Suprapubic skin (tissue), 4 donors: ENCODE results near the gene NKAIN2. TPM values are rescaled to one million over a fixed set of nuclear protein-coding genes. Genes with fewer than 3 reads are reported as not detected.
"Not testable (repeated sequence)": the region's sequence is repeated elsewhere in the genome, so short reads cannot be mapped to it uniquely, and the experiment has no call there.

ENCODE experiments used
- DNase-seq, 2 donors: peaks; one replicate each; pipeline ENCODE4 v3.0.0-alpha.2; 2019; ENCODE audit warnings: low spot score in 2 of 2
- H3K27ac ChIP-seq: fragments of 200-600 bp; sonication (generic); one replicate; pipeline ENCODE4 v1.5.1; 2019
- H3K27me3 ChIP-seq: fragments of 200-600 bp; sonication (generic); one replicate; pipeline ENCODE4 v1.5.1; 2019
- H3K36me3 ChIP-seq: fragments of 200-600 bp; sonication (generic); one replicate; pipeline ENCODE4 v1.5.1; 2019
- H3K4me1 ChIP-seq: fragments of 200-600 bp; sonication (generic); one replicate; pipeline ENCODE4 v1.5.1; 2019
- H3K4me3 ChIP-seq: fragments of 200-600 bp; sonication (generic); one replicate; pipeline ENCODE4 v1.5.1; 2019; ENCODE audit warnings: mild to moderate bottlenecking
- H3K9me3 ChIP-seq: fragments of 200-600 bp; sonication (generic); one replicate; pipeline ENCODE4 v1.5.1; 2019
- EP300 ChIP-seq: sonication (generic); formaldehyde crosslinking; IDR thresholded peaks from one replicate; pipeline ENCODE4 v1.6.1; 2017; ENCODE audit warnings: antibody characterized with exemption
- POLR2A ChIP-seq, 2 donors: fragments of 450-650 bp; IDR thresholded peaks; one replicate each; pipeline ENCODE4 v1.6.1; 2017; ENCODE audit warnings: antibody characterized with exemption in 2 of 2, mild to moderate bottlenecking in 2 of 2, moderate library complexity in 2 of 2
- POLR2AphosphoS5 ChIP-seq, 3 donors: sonication (generic); formaldehyde crosslinking; IDR thresholded peaks; one replicate each; pipeline ENCODE4 v1.6.1; 2017; ENCODE audit warnings: antibody characterized with exemption in 3 of 3
- WGBS: methylation state at CpG from one replicate; pipeline ENCODE4 v1.1.5; 2018; 5-methylcytosine and 5-hydroxymethylcytosine counted together
- total RNA-seq, 4 donors: library from RNA; depleted of rRNA; stranded (reverse); fragments of >200 nt; gene quantifications; one replicate each; pipeline ENCODE4 v1.1.0, GENCODE V29; 2016
- TF ChIP-seq, protein P1 (sequence below), 2 donors: fragments of 200-600 bp in 1 of 2; fragments of 450-650 bp in 1 of 2; sonication (generic) in 1 of 2; IDR thresholded peaks; one replicate each; pipeline ENCODE4 v1.5.1; 2016 to 2019; ENCODE audit warnings: antibody characterized with exemption in 2 of 2, mild to moderate bottlenecking in 1 of 2, moderate library complexity in 1 of 2

Gene NKAIN2
- total RNA-seq, 4 donors from 2014 or later: 0.40 TPM; not detected in 3

DNA sequence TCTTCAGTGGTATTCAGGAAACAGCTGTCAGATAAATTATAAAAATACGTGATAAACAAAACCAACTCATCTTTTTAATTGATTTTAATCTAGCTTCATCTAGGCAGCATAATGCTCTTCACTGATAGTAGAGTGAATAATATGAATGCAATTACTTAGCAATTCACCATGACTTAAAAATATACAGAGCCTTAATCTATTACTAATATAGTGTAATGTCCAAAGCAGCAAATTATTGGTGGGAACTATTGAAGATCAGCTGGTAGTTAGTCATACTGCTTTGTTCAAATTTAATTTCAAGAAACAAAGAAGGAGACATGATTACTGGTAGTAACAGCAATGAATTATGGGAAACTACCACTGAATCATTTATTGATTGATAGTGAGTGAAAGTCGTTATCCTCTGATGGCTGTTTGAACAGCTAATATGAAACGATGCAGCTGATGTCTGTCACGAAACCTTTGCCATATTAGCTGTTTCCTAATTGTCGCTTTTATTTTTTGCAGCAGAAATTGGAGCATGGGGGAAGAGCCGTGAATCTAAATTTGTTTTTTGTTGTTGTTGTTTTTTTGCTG, 99.2 kb downstream of the NKAIN2 start:
- no peak overlapping the region for H3K27ac ChIP-seq
- no peaks in the 10 kb centered on the region for H3K4me1 ChIP-seq
- no peak overlapping the region for H3K4me3 ChIP-seq
- H3K27me3 ChIP-seq: no peaks in the 10 kb centered on the region
- no peaks in the 10 kb centered on the region for H3K36me3 ChIP-seq
- 83% methylated on average over 6 of the region's 6 CpGs for WGBS
- H3K9me3 ChIP-seq: no peaks in the 10 kb centered on the region
- TF ChIP-seq, protein P1, sequence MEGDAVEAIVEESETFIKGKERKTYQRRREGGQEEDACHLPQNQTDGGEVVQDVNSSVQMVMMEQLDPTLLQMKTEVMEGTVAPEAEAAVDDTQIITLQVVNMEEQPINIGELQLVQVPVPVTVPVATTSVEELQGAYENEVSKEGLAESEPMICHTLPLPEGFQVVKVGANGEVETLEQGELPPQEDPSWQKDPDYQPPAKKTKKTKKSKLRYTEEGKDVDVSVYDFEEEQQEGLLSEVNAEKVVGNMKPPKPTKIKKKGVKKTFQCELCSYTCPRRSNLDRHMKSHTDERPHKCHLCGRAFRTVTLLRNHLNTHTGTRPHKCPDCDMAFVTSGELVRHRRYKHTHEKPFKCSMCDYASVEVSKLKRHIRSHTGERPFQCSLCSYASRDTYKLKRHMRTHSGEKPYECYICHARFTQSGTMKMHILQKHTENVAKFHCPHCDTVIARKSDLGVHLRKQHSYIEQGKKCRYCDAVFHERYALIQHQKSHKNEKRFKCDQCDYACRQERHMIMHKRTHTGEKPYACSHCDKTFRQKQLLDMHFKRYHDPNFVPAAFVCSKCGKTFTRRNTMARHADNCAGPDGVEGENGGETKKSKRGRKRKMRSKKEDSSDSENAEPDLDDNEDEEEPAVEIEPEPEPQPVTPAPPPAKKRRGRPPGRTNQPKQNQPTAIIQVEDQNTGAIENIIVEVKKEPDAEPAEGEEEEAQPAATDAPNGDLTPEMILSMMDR (IDR thresholded peaks at IDR 0.05): no peak
- TF ChIP-seq POLR2AphosphoS5 (IDR thresholded peaks at IDR 0.05): no peak
- TF ChIP-seq POLR2A (IDR thresholded peaks at IDR 0.05): no peak
- no peak for TF ChIP-seq EP300
- DNase-seq: no peak

DNA sequence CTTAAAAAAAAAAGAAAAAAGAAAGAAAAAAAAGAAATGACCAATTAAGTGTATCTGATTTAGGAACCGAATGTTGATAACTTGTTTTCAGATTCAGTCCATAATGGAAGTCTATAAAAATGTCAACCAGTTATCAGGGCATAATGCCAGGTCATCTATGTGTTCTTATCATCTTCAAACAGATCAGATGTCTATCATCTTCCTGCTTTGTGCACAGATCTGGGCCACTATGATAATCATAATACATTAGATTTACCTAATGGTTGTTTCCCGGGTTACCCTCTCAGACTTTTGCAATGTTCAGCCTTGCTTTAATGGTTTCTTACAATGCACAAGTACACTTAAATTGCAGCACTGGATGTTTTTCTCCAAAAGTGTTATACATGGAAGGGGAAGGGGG, 100.6 kb downstream of the NKAIN2 start:
- H3K36me3 ChIP-seq: no peaks in the 10 kb centered on the region
- no peaks in the 10 kb centered on the region for H3K9me3 ChIP-seq
- 80% methylated on average over 2 of the region's 2 CpGs for WGBS
- no peak overlapping the region for H3K4me3 ChIP-seq
- DNase-seq: no peak
- TF ChIP-seq EP300 (no peak), POLR2AphosphoS5 (IDR thresholded peaks at IDR 0.05) (no peak), POLR2A (IDR thresholded peaks at IDR 0.05) (no peak)
- TF ChIP-seq, protein P1 (IDR thresholded peaks at IDR 0.05): no peak
- H3K27me3 ChIP-seq: no peaks in the 10 kb centered on the region
- no peaks in the 10 kb centered on the region for H3K4me1 ChIP-seq
- H3K27ac ChIP-seq: no peak overlapping the region

DNA sequence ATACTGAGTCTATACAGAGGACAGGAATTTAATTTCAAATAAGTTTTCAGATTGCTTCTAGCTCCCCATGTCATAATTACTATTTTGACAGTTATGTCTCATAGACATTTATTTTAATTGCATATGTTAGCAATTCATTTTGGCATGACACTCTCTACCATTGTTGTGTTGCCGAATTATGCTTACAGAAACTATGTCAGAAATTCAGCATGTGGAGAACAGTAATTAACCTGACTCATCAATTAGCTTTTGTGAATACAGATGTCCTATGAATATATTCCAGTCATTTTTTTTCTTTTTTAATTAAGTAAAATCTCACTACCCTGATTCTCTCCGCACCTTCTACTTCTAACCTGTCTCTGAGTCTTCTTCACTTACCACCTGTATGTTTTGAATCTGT, 105.1 kb downstream of the NKAIN2 start:
- Histone ChIP-seq H3K4me1 (no peaks in the 10 kb centered on the region), H3K9me3 (no peaks in the 10 kb centered on the region), H3K4me3 (no peak overlapping the region), H3K27ac (no peak overlapping the region), H3K27me3 (no peaks in the 10 kb centered on the region), H3K36me3 (no peaks in the 10 kb centered on the region)
- WGBS: 64% methylated on average over 2 of the region's 2 CpGs
- TF ChIP-seq POLR2A (IDR thresholded peaks at IDR 0.05) (no peak), POLR2AphosphoS5 (IDR thresholded peaks at IDR 0.05) (no peak), EP300 (no peak)
- TF ChIP-seq, protein P1 (IDR thresholded peaks at IDR 0.05): no peak
- no peak for DNase-seq

DNA sequence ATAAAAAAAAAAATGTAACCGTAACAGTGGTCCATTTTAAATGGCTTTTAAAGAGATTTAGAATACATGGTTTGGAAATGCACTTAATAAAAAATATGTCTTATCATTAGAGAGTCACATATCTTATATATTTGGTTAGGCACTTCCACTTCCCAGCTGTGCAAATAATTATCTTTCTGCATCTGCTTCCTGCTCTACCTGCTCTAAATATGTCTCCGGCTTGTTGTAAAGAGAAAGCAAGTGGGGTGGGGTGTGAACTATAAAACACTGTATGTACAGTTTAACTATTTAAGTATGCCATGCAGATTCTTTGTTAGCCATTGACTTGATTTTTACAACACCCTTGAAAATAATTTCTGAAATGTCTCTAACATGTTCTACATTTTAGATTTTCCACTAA, 106.3 kb downstream of the NKAIN2 start:
- Histone ChIP-seq H3K36me3 (no peaks in the 10 kb centered on the region), H3K4me1 (no peaks in the 10 kb centered on the region), H3K27me3 (no peaks in the 10 kb centered on the region), H3K27ac (no peak overlapping the region), H3K4me3 (no peak overlapping the region), H3K9me3 (no peaks in the 10 kb centered on the region)
- 47% methylated on average over 2 of the region's 2 CpGs for WGBS
- TF ChIP-seq POLR2A (IDR thresholded peaks at IDR 0.05) (no peak), EP300 (no peak)
- TF ChIP-seq, protein P1 (IDR thresholded peaks at IDR 0.05): no peak
- DNase-seq: no peak

DNA sequence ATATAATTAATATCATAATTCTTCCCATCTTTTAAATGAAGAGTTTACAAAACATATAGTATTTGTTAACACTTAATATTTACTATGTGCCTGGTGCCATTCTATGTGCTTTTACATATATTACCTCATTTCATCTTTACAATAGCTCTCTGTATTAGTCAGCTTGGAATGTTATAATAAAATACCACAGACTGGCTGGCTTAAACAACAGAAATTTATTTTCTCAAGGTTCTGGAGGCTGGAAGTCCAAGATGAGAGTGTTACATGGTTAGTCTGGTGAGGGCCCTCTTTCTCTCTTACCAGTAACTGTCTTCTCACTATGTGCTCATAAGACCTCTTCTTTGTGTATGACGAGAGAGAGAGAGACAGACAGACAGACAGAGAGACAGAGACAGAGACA, 110.2 kb downstream of the NKAIN2 start:
- no peak overlapping the region for H3K27ac ChIP-seq
- no peak for DNase-seq
- H3K36me3 ChIP-seq: no peaks in the 10 kb centered on the region
- TF ChIP-seq EP300: no peak
- TF ChIP-seq, protein P1 (IDR thresholded peaks at IDR 0.05): no peak
- TF ChIP-seq POLR2AphosphoS5 (IDR thresholded peaks at IDR 0.05): no peak
- TF ChIP-seq POLR2A (IDR thresholded peaks at IDR 0.05): no peak
- no peaks in the 10 kb centered on the region for H3K27me3 ChIP-seq
- no peaks in the 10 kb centered on the region for H3K4me1 ChIP-seq
- 86% methylated on average over 1 of the region's 1 CpG for WGBS
- no peaks in the 10 kb centered on the region for H3K9me3 ChIP-seq
- H3K4me3 ChIP-seq: no peak overlapping the region

DNA sequence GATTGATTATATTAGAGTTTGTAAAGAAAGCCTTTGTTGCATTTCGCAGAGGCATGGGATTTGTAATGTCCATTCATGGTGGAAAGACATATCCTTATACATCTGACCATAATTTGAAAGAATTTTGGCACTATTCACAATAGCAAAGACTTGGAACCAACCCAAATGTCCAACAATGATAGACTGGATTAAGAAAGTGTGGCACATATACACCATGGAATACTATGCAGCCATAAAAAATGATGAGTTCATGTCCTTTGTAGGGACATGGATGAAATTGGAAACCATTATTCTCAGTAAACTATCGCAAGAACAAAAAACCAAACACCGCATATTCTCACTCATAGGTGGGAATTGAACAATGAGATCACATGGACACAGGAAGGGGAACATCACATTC, 119.7 kb downstream of the NKAIN2 start:
- not testable (repeated sequence) for H3K27me3 ChIP-seq, H3K4me1 ChIP-seq, H3K9me3 ChIP-seq, DNase-seq, H3K36me3 ChIP-seq, H3K27ac ChIP-seq, H3K4me3 ChIP-seq
- WGBS: 88% methylated on average over 1 of the region's 3 CpGs
